ENCODE data around the gene KRTAP5-5. TPM values are rescaled to one million over a fixed set of nuclear protein-coding genes. Genes with fewer than 3 reads are reported as not detected.

KRTAP5-5 gene
- total and polyA plus RNA-seq, 2 donors (not counting 1 experiment from before 2014, with no cell fraction given) = not detected

DNA sequence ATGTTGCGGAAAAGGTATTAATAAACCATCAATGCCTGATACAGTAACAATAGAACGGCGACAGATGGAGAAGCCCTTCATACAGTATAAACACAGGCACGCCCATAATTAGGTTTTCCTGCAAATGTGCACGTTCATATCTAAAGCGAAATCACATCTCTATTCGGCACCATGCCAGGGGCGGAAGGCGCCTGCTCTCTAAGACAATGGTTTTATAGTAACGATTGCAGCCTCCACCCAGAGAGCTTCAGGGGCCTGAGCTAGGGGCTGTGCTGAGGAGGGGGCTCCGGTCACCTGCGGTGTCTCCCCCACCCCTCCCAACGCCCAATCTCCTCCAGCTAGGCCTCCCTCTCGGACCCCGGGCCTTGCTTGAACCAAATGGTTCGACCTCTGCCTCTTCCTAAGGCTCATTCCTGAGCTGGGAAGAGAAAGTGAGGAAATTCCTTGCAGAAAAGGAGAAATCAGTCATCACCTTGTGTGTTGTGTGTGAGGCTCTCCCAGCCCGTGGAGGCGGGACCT, 9.6 kb downstream of the KRTAP5-5 start:
- Histone ChIP-seq H3K27me3 (replicated peaks in 1 of 4; ENCODE audit: control extremely low read depth in 1 of 4, control insufficient read depth in 3 of 4, insufficient read depth in 4 of 4, low read length in 3 of 4) (peaks cover 0 to 21% (median 2%) of the 10 kb centered on the region in 4 experiments), H3K36me3 (replicated peaks in 1 of 2; ENCODE audit: control extremely low read depth in 1 of 2, control insufficient read depth in 1 of 2, extremely low read depth in 1 of 2, insufficient read depth in 2 of 2, low read length in 1 of 2) (no peaks in the 10 kb centered on the region), H2AFZ (ENCODE audit: insufficient read depth, low read depth, low read length, poor library complexity, severe bottlenecking) (no peak overlapping the region), H3K9ac (ENCODE audit: low read length) (no peak overlapping the region), H3K4me3 (ENCODE audit: control extremely low read depth in 1 of 5, extremely low read depth in 1 of 5, insufficient read depth in 1 of 5, low read depth in 2 of 5, low read length in 4 of 5) (no peak overlapping the region), H3K79me2 (ENCODE audit: control insufficient read depth, insufficient read depth, low read length) (no peaks in the 10 kb centered on the region), H3K9me3 (ENCODE audit: control extremely low read depth in 1 of 3, control insufficient read depth in 2 of 3, insufficient read depth in 1 of 3, low read length in 2 of 3) (no peaks in the 10 kb centered on the region), H3K27ac (ENCODE audit: low read length in 2 of 2) (no peak overlapping the region), H4K20me1 (ENCODE audit: control insufficient read depth, insufficient read depth, low read length, poor library complexity, severe bottlenecking) (no peaks in the 10 kb centered on the region), H3K4me2 (replicated peaks; ENCODE audit: low read depth, low read length, poor library complexity, severe bottlenecking) (no peak overlapping the region), H3K4me1 (ENCODE audit: control insufficient read depth in 2 of 2, insufficient read depth in 2 of 2, low read length in 2 of 2) (no peaks in the 10 kb centered on the region)
- H3K4me3 Mint-ChIP-seq = no peak overlapping the region
- POLR2A ChIA-PET = no interaction called here
- TF ChIP-seq, protein P1, sequence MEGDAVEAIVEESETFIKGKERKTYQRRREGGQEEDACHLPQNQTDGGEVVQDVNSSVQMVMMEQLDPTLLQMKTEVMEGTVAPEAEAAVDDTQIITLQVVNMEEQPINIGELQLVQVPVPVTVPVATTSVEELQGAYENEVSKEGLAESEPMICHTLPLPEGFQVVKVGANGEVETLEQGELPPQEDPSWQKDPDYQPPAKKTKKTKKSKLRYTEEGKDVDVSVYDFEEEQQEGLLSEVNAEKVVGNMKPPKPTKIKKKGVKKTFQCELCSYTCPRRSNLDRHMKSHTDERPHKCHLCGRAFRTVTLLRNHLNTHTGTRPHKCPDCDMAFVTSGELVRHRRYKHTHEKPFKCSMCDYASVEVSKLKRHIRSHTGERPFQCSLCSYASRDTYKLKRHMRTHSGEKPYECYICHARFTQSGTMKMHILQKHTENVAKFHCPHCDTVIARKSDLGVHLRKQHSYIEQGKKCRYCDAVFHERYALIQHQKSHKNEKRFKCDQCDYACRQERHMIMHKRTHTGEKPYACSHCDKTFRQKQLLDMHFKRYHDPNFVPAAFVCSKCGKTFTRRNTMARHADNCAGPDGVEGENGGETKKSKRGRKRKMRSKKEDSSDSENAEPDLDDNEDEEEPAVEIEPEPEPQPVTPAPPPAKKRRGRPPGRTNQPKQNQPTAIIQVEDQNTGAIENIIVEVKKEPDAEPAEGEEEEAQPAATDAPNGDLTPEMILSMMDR (IDR thresholded peaks at IDR 0.05) = no peak
- TF ChIP-seq EZH2 (IDR thresholded peaks at IDR 0.05; ENCODE audit: borderline replicate concordance, insufficient read depth, low read depth, low read length, poor library complexity, severe bottlenecking) = no peak
- no peak overlapping the region for H3K27ac Mint-ChIP-seq
- no peak for DNase-seq
- H3K9me3 Mint-ChIP-seq (ENCODE audit: insufficient read depth) = no peaks in the 10 kb centered on the region
- intact Hi-C loops (cut with micrococcal nuclease) = no loop called here
- CTCF ChIA-PET = interaction anchor here (0.8 to 2.6 kb wide), 9 partner anchors 8 to 512 kb away, joined by 3 to 18 read pairs (median 6); partner anchors contain the start of gene KRTAP5-2
- WGBS (ENCODE audit: insufficient coverage) = 75% methylated on average over 9 of the region's 18 CpGs
- peaks cover 24% of the 10 kb centered on the region for H3K27me3 Mint-ChIP-seq
- H3K4me1 Mint-ChIP-seq = no peaks in the 10 kb centered on the region
- ATAC-seq (ENCODE audit: low read depth) = no peak

DNA sequence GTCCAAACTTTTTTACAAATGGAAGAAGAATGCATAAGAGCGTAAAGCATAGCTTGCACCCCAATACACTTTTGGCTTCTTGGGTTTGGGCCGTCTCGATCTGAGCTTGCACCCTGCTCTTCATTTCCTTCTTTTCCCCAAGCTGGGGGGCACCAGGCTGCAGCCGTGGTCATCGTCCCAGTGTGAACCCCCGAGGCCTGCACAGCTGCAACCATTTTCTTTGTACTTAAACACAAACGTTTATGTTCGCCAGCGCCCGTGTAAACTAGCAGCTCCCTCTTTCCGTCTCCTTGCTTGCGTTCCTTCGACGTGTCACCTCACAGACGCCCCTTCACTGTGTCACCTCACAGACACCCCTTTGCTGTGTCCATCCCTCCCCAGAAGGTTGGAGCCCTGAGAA, 10.1 kb downstream of the KRTAP5-5 start:
- Histone ChIP-seq H3K27ac (ENCODE audit: low read length in 2 of 2) (no peak overlapping the region), H4K20me1 (ENCODE audit: control insufficient read depth, insufficient read depth, low read length, poor library complexity, severe bottlenecking) (no peaks in the 10 kb centered on the region), H3K4me1 (ENCODE audit: control insufficient read depth in 2 of 2, insufficient read depth in 2 of 2, low read length in 2 of 2) (no peaks in the 10 kb centered on the region), H3K79me2 (ENCODE audit: control insufficient read depth, insufficient read depth, low read length) (no peaks in the 10 kb centered on the region), H2AFZ (ENCODE audit: insufficient read depth, low read depth, low read length, poor library complexity, severe bottlenecking) (no peak overlapping the region), H3K27me3 (replicated peaks in 1 of 4; ENCODE audit: control extremely low read depth in 1 of 4, control insufficient read depth in 3 of 4, insufficient read depth in 4 of 4, low read length in 3 of 4) (peaks cover 0 to 21% (median 2%) of the 10 kb centered on the region in 4 experiments), H3K36me3 (replicated peaks in 1 of 2; ENCODE audit: control extremely low read depth in 1 of 2, control insufficient read depth in 1 of 2, extremely low read depth in 1 of 2, insufficient read depth in 2 of 2, low read length in 1 of 2) (no peaks in the 10 kb centered on the region), H3K4me3 (ENCODE audit: control extremely low read depth in 1 of 5, extremely low read depth in 1 of 5, insufficient read depth in 1 of 5, low read depth in 2 of 5, low read length in 4 of 5) (no peak overlapping the region), H3K4me2 (replicated peaks; ENCODE audit: low read depth, low read length, poor library complexity, severe bottlenecking) (no peak overlapping the region), H3K9ac (ENCODE audit: low read length) (no peak overlapping the region), H3K9me3 (ENCODE audit: control extremely low read depth in 1 of 3, control insufficient read depth in 2 of 3, insufficient read depth in 1 of 3, low read length in 2 of 3) (no peaks in the 10 kb centered on the region)
- ATAC-seq (ENCODE audit: low read depth) (no peak), DNase-seq (no peak)
- TF ChIP-seq EZH2 (IDR thresholded peaks at IDR 0.05; ENCODE audit: borderline replicate concordance, insufficient read depth, low read depth, low read length, poor library complexity, severe bottlenecking) = no peak
- TF ChIP-seq, protein P1 (IDR thresholded peaks at IDR 0.05) = no peak
- intact Hi-C loops (cut with micrococcal nuclease) = no loop called here
- 79% methylated on average over 15 of the region's 15 CpGs for WGBS (ENCODE audit: insufficient coverage)
- Mint-ChIP-seq H3K27me3 (peaks cover 28% of the 10 kb centered on the region), H3K27ac (no peak overlapping the region), H3K4me3 (no peak overlapping the region), H3K9me3 (ENCODE audit: insufficient read depth) (no peaks in the 10 kb centered on the region), H3K4me1 (no peaks in the 10 kb centered on the region)
- POLR2A ChIA-PET = no interaction called here
- CTCF ChIA-PET = interaction anchor here (0.8 to 2.6 kb wide), 11 partner anchors 8 to 511 kb away, joined by 3 to 18 read pairs (median 3); partner anchors contain the start of gene KRTAP5-2

Data from B cell (primary cell).